ENCODE measurements around the gene NT5C.
A peak's percentile ranks its signal among the peaks of the same experiment; 100 is the strongest.

NT5C gene

DNA sequence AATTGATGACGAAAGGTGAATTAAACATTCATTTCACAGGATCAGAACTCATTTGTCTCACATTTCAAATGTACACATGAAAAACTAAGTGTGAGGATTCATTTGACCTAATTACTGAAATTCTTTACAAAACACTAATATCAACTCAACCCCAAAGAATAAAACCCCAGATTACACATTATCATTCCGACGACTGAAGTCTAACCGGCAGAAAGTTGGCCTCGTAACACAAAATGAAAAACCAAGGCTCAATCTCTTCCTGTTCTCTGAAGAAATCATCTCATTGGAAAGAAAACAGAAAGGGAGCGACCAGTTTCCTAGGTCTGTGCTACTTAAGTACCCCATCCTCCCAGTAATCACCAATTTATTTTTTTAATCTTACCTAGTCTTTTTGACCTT is 21.0 kb upstream of the NT5C start:
- Histone ChIP-seq H3K9me2 (replicated peaks; ENCODE audit: low read depth, low read length) (no peaks in the 10 kb centered on the region), H3K4me2 (ENCODE audit: low read depth, low read length, poor library complexity, severe bottlenecking) (peak overlapping the region; percentile 85), H4K20me1 (ENCODE audit: insufficient read depth, low read length, poor library complexity, severe bottlenecking) (peaks cover 60% of the 10 kb centered on the region), H3K4me3 (ENCODE audit: low read length, poor library complexity, severe bottlenecking) (peak overlapping the region; percentile 92), H3K9me3 (ENCODE audit: insufficient read depth, low read depth, low read length) (no peaks in the 10 kb centered on the region), H3K27me3 (ENCODE audit: insufficient read depth, low read length, poor library complexity, severe bottlenecking) (no peaks in the 10 kb centered on the region), H3K4me1 (ENCODE audit: insufficient read depth, low read length, poor library complexity, severe bottlenecking) (peaks cover 46% of the 10 kb centered on the region), H3K9ac (ENCODE audit: low read depth, low read length, poor library complexity, severe bottlenecking) (peak overlapping the region; percentile 96), H2AFZ (ENCODE audit: low read length) (no peak overlapping the region), H3F3A (ENCODE audit: low read depth) (no peaks in the 10 kb centered on the region), H3K79me2 (ENCODE audit: insufficient read depth, low read length) (peaks cover 68% of the 10 kb centered on the region), H3K36me3 (ENCODE audit: insufficient read depth, low read length) (peaks cover 15% of the 10 kb centered on the region; the same call in 1 of the 2 replicates)
- TF ChIP-seq, protein P1, sequence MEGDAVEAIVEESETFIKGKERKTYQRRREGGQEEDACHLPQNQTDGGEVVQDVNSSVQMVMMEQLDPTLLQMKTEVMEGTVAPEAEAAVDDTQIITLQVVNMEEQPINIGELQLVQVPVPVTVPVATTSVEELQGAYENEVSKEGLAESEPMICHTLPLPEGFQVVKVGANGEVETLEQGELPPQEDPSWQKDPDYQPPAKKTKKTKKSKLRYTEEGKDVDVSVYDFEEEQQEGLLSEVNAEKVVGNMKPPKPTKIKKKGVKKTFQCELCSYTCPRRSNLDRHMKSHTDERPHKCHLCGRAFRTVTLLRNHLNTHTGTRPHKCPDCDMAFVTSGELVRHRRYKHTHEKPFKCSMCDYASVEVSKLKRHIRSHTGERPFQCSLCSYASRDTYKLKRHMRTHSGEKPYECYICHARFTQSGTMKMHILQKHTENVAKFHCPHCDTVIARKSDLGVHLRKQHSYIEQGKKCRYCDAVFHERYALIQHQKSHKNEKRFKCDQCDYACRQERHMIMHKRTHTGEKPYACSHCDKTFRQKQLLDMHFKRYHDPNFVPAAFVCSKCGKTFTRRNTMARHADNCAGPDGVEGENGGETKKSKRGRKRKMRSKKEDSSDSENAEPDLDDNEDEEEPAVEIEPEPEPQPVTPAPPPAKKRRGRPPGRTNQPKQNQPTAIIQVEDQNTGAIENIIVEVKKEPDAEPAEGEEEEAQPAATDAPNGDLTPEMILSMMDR (conservative IDR thresholded peaks at IDR 0.05; ENCODE audit: low read length) = no peak

- Histone ChIP-seq H4K20me1 (ENCODE audit: insufficient read depth, low read length, poor library complexity, severe bottlenecking) (peaks cover 66% of the 10 kb centered on the region), H3K27me3 (ENCODE audit: insufficient read depth, low read length, poor library complexity, severe bottlenecking) (no peaks in the 10 kb centered on the region), H2AFZ (ENCODE audit: low read length) (no peak overlapping the region), H3K4me3 (ENCODE audit: low read length, poor library complexity, severe bottlenecking) (peak overlapping the region; percentile 92), H3K4me1 (ENCODE audit: insufficient read depth, low read length, poor library complexity, severe bottlenecking) (peaks cover 50% of the 10 kb centered on the region), H3K36me3 (ENCODE audit: insufficient read depth, low read length) (peaks cover 21% of the 10 kb centered on the region; the same call in 1 of the 2 replicates), H3K9me3 (ENCODE audit: insufficient read depth, low read depth, low read length) (no peaks in the 10 kb centered on the region), H3K9me2 (replicated peaks; ENCODE audit: low read depth, low read length) (no peaks in the 10 kb centered on the region), H3F3A (ENCODE audit: low read depth) (no peaks in the 10 kb centered on the region), H3K9ac (ENCODE audit: low read depth, low read length, poor library complexity, severe bottlenecking) (peak overlapping the region; percentile 96), H3K79me2 (ENCODE audit: insufficient read depth, low read length) (peaks cover 73% of the 10 kb centered on the region), H3K4me2 (ENCODE audit: low read depth, low read length, poor library complexity, severe bottlenecking) (peak overlapping the region; percentile 85)
- no peak for TF ChIP-seq EZH2phosphoT487 (IDR thresholded peaks at IDR 0.05; ENCODE audit: borderline replicate concordance)
- TF ChIP-seq, protein P1 (conservative IDR thresholded peaks at IDR 0.05; ENCODE audit: low read length) = no peak
Observed at GRCh38 chr17:75151930-75152329, 20.4 kb upstream of the NT5C start.

DNA sequence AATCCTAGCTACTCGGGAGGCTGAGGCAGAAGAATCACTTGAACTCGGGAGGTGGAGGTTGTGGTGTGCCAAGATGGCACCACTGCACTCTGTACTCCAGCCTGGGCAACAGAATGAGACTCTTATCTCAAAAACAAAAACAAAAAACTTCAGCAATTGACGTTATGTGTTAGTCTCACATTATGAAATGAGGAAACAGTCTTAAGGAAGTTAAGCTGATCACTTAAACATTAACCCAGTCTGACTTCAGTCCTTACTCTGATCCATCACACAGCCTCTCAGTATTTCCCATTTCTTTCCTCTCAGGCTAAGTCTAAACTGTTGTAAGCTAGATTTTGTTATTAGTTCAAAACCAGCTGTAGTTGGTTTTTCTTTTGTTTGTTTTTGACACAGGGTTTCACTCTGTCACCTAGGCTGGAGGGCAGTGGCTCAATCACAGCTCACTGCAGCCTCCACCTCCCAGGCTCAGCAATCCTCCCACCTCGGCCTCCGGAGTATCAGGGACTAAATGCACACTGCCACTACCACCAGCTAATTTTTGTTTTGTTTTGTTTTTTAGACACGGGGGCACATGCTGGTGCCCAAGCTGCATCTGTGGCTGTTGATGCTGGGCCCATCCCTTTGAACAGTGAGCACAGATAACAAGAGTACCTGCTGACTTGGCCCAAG is 16.5 kb upstream of the NT5C start:
- H3K9me2 ChIP-seq (replicated peaks; ENCODE audit: low read depth, low read length) = no peaks in the 10 kb centered on the region
- H3K36me3 ChIP-seq (ENCODE audit: insufficient read depth, low read length) = peaks cover 60% of the 10 kb centered on the region
- peaks cover 40% of the 10 kb centered on the region for H3K4me1 ChIP-seq (ENCODE audit: insufficient read depth, low read length, poor library complexity, severe bottlenecking)
- H3K4me3 ChIP-seq (ENCODE audit: low read length, poor library complexity, severe bottlenecking) = peak overlapping the region; percentile 54
- peaks cover 95% of the 10 kb centered on the region for H3K79me2 ChIP-seq (ENCODE audit: insufficient read depth, low read length)
- peaks cover 68% of the 10 kb centered on the region for H4K20me1 ChIP-seq (ENCODE audit: insufficient read depth, low read length, poor library complexity, severe bottlenecking)
- H3K4me2 ChIP-seq (ENCODE audit: low read depth, low read length, poor library complexity, severe bottlenecking) = peak overlapping the region; percentile 85
- H3F3A ChIP-seq (ENCODE audit: low read depth) = no peaks in the 10 kb centered on the region
- H2AFZ ChIP-seq (ENCODE audit: low read length) = no peak overlapping the region
- peak overlapping the region; percentile 3 for H3K9ac ChIP-seq (ENCODE audit: low read depth, low read length, poor library complexity, severe bottlenecking)
- H3K9me3 ChIP-seq (ENCODE audit: insufficient read depth, low read depth, low read length) = no peaks in the 10 kb centered on the region
- TF ChIP-seq, protein P1 (conservative IDR thresholded peaks at IDR 0.05; ENCODE audit: low read length) = no peak
- no peak for TF ChIP-seq EZH2phosphoT487 (IDR thresholded peaks at IDR 0.05; ENCODE audit: borderline replicate concordance)
- no peaks in the 10 kb centered on the region for H3K27me3 ChIP-seq (ENCODE audit: insufficient read depth, low read length, poor library complexity, severe bottlenecking)
